IMR-90 (cell line): Measurements from ENCODE around the gene HUNK. TPM values are rescaled to one million over a fixed set of nuclear protein-coding genes. Genes with fewer than 3 reads are reported as not detected.

ENCODE experiments used
- ATAC-seq: fragments of 200-7000 bp; cut with Tn5 transposase; 2 replicates; pipeline ENCODE4 v1.9.1; 2020; ENCODE audit warnings: low read depth, mild to moderate bottlenecking, moderate library complexity
- BruUV-seq: library from RNA; stranded (reverse); fragments of 400-500 nt; replicated peaks from 2 replicates; lab custom pipeline; 2021; lab: Mats Ljungman, UMichigan
- CTCF ChIA-PET: fragments of 300-600 bp; formaldehyde crosslinking; extraction: SDS; loops from one replicate; lab custom pipeline; 2021; ENCODE audit warnings: antibody characterized with exemption; lab: Yijun Ruan, JAX
- POLR2A ChIA-PET: fragments of 300-600 bp; sonication (Branson Sonifier 250); formaldehyde crosslinking; loops from one replicate; lab custom pipeline; 2022; ENCODE audit warnings: antibody characterized with exemption; ENCODE audit not compliant: unreplicated experiment; lab: Charles Lee
- DNase-seq: peaks from one replicate; pipeline ENCODE4 v3.0.0; 2013
- H2AFZ ChIP-seq: replicated peaks from 2 replicates; pipeline ENCODE3; 2013; ENCODE audit warnings: low read length, mild to moderate bottlenecking; ENCODE audit not compliant: poor library complexity
- H2AK5ac ChIP-seq: 2 replicates; pipeline ENCODE4 v1.6.1; 2013; ENCODE audit warnings: low read depth, low read length, inconsistent platforms
- H2AK9ac ChIP-seq: replicated peaks from 2 replicates; pipeline ENCODE3; 2013; ENCODE audit warnings: mild to moderate bottlenecking, low read depth, low read length, moderate library complexity; ENCODE audit not compliant: poor library complexity
- H2BK120ac ChIP-seq: 2 replicates; pipeline ENCODE4 v1.6.1; 2013; ENCODE audit warnings: low read depth, low read length, inconsistent platforms
- H2BK15ac ChIP-seq: 3 replicates; pipeline ENCODE4 v1.6.1; 2013; ENCODE audit warnings: low read depth, low read length, inconsistent platforms
- H2BK20ac ChIP-seq: 2 replicates; pipeline ENCODE4 v1.6.1; 2013; ENCODE audit warnings: low read depth, mild to moderate bottlenecking, inconsistent platforms, low read length, moderate library complexity
- H2BK5ac ChIP-seq: 2 replicates; pipeline ENCODE4 v1.6.1; 2013; ENCODE audit warnings: mild to moderate bottlenecking, low read depth, low read length, inconsistent platforms; ENCODE audit not compliant: poor library complexity, severe bottlenecking
- H3K14ac ChIP-seq: replicated peaks from 2 replicates; pipeline ENCODE4 v1.6.1; 2013; ENCODE audit warnings: low read depth, low read length, inconsistent platforms
- H3K18ac ChIP-seq: 2 replicates; pipeline ENCODE4 v1.6.1; 2013; ENCODE audit warnings: low read depth, low read length, control low read depth
- H3K23ac ChIP-seq: 2 replicates; pipeline ENCODE4 v1.6.1; 2013; ENCODE audit warnings: low read depth, low read length, inconsistent platforms
- H3K27ac ChIP-seq: 2 replicates; pipeline ENCODE4 v1.5.1; 2013; ENCODE audit warnings: mild to moderate bottlenecking, control low read depth, low read length; ENCODE audit not compliant: insufficient read depth
- H3K27me3 ChIP-seq: 2 replicates; pipeline ENCODE4 v1.6.1; 2013; ENCODE audit warnings: low read length; ENCODE audit not compliant: control insufficient read depth, insufficient read depth
- H3K36me3 ChIP-seq: 2 replicates; pipeline ENCODE4 v1.6.1; 2013; ENCODE audit warnings: low read length, mixed read lengths; ENCODE audit not compliant: control insufficient read depth, insufficient read depth
- H3K4ac ChIP-seq: 2 replicates; pipeline ENCODE4 v1.6.1; 2013; ENCODE audit warnings: low read depth, low read length, inconsistent platforms
- H3K4me1 ChIP-seq: 2 replicates; pipeline ENCODE4 v1.6.1; 2013; ENCODE audit warnings: low read length, mixed read lengths; ENCODE audit not compliant: control insufficient read depth, insufficient read depth
- H3K4me2 ChIP-seq: 2 replicates; pipeline ENCODE4 v1.6.1; 2013; ENCODE audit warnings: low read depth, mild to moderate bottlenecking, control low read depth, low read length, moderate library complexity
- H3K4me3 ChIP-seq: 2 replicates; pipeline ENCODE4 v1.5.1; 2013; ENCODE audit warnings: low read depth, mild to moderate bottlenecking, control low read depth, low read length, moderate library complexity; ENCODE audit not compliant: insufficient read depth
- H3K56ac ChIP-seq: 2 replicates; pipeline ENCODE4 v1.6.1; 2013; ENCODE audit warnings: low read length, inconsistent platforms; ENCODE audit not compliant: insufficient read depth; ENCODE audit errors: extremely low read depth
- H3K79me1 ChIP-seq, 2 experiments: 2 replicates each; pipeline ENCODE4 v1.6.1; 2013; ENCODE audit warnings: low read length in 2 of 2, inconsistent platforms in 1 of 2, low read depth in 1 of 2
- H3K9ac ChIP-seq: 2 replicates; pipeline ENCODE4 v1.6.1; 2013; ENCODE audit warnings: low read depth, low read length, control low read depth
- H3K9me1 ChIP-seq: 2 replicates; pipeline ENCODE4 v1.6.1; 2013; ENCODE audit warnings: low read length, inconsistent platforms; ENCODE audit not compliant: insufficient read depth
- H3K9me3 ChIP-seq: 2 replicates; pipeline ENCODE4 v1.6.1; 2013; ENCODE audit warnings: low read length; ENCODE audit not compliant: control insufficient read depth, insufficient read depth
- H4K20me1 ChIP-seq: 2 replicates; pipeline ENCODE4 v1.6.1; 2013; ENCODE audit warnings: low read length, inconsistent platforms; ENCODE audit not compliant: insufficient read depth
- H4K5ac ChIP-seq: 2 replicates; pipeline ENCODE4 v1.6.1; 2013; ENCODE audit warnings: mild to moderate bottlenecking, low read depth, low read length, control low read depth
- H4K8ac ChIP-seq, 2 experiments: 2 replicates each; pipeline ENCODE4 v1.6.1; 2013; ENCODE audit warnings: low read depth in 2 of 2, low read length in 2 of 2, control low read depth in 1 of 2, inconsistent platforms in 1 of 2
- H4K91ac ChIP-seq: 2 replicates; pipeline ENCODE4 v1.6.1; 2013; ENCODE audit warnings: low read depth, low read length, inconsistent platforms; ENCODE audit not compliant: insufficient read depth
- CEBPB ChIP-seq: IDR thresholded peaks from 2 replicates; pipeline ENCODE4 v1.6.1; 2012; ENCODE audit warnings: low read depth, low read length, improper control_type of control experiment
- CHD1 ChIP-seq: IDR thresholded peaks from 2 replicates; pipeline ENCODE4 v1.6.1; 2012; ENCODE audit warnings: low read depth, low read length, improper control_type of control experiment
- FOS ChIP-seq: fragments of 150-350 bp; IDR thresholded peaks from 2 replicates; pipeline ENCODE4 v1.6.1; 2016; ENCODE audit warnings: low read depth, low read length
- MAFK ChIP-seq: IDR thresholded peaks from 2 replicates; pipeline ENCODE4 v1.6.1; 2012; ENCODE audit warnings: low read depth, low read length, improper control_type of control experiment
- MAZ ChIP-seq: IDR thresholded peaks from 2 replicates; pipeline ENCODE4 v1.6.1; 2012; ENCODE audit warnings: low read depth, mild to moderate bottlenecking, low read length, improper control_type of control experiment, moderate library complexity, borderline replicate concordance
- MXI1 ChIP-seq: IDR thresholded peaks from 2 replicates; pipeline ENCODE4 v1.6.1; 2012; ENCODE audit warnings: low read depth, mild to moderate bottlenecking, low read length, moderate library complexity, borderline replicate concordance
- NFE2L2 ChIP-seq: fragments of 150-350 bp; IDR thresholded peaks from 2 replicates; pipeline ENCODE4 v1.6.1; 2016; ENCODE audit warnings: low read depth, mild to moderate bottlenecking, low read length
- POLR2A ChIP-seq: IDR thresholded peaks from 2 replicates; pipeline ENCODE4 v1.6.1; 2012; ENCODE audit warnings: mild to moderate bottlenecking, low read depth, low read length
- RCOR1 ChIP-seq: IDR thresholded peaks from 2 replicates; pipeline ENCODE4 v1.6.1; 2012; ENCODE audit warnings: mild to moderate bottlenecking, low read length, improper control_type of control experiment; ENCODE audit not compliant: insufficient replicate concordance
- SMC3 ChIP-seq: fragments of 150-350 bp; IDR thresholded peaks from 2 replicates; pipeline ENCODE4 v1.6.1; 2016; ENCODE audit warnings: low read depth, mild to moderate bottlenecking, antibody characterized with exemption, low read length, moderate library complexity
- USF2 ChIP-seq: fragments of 150-350 bp; IDR thresholded peaks from 2 replicates; pipeline ENCODE4 v1.6.1; 2017; ENCODE audit warnings: mild to moderate bottlenecking, antibody characterized with exemption, low read length, low read depth
- WGBS, 2 experiments: methylation state at CpG; one replicate each; pipeline versions ENCODE4 v1.1.5 to v1.1.7; 2013; ENCODE audit warnings: missing lambda C conversion rate in 2 of 2; ENCODE audit not compliant: insufficient read length in 1 of 2; ENCODE audit errors: extremely low coverage in 2 of 2; 5-methylcytosine and 5-hydroxymethylcytosine counted together
- dilution Hi-C: fragments of 300-500 bp; cut with HindIII; formaldehyde crosslinking; loops from one replicate; pipeline ENCODE4 v1.14.3; 2018; ENCODE audit warnings: low sequenced_read_pairs; ENCODE audit not compliant: unreplicated experiment
- in situ Hi-C: fragments of 300-500 bp; cut with MboI; formaldehyde crosslinking; loops from 3 replicates; pipeline ENCODE4 v1.14.3; 2019; ENCODE audit warnings: low sequenced_read_pairs, inconsistent platforms, mixed read lengths
- intact Hi-C: fragments of 100-400 bp; cut with micrococcal nuclease; formaldehyde crosslinking; loops from 2 replicates; pipeline ENCODE4 v1.10.0; 2022
- polyA plus RNA-seq, 3 experiments: library from polyadenylated mRNA; depleted of rRNA; stranded (reverse); fragments of >200 nt; gene quantifications; 2 replicates each; pipeline ENCODE4 v1.2.3, GENCODE V29; 2012; ENCODE audit warnings: low replicate concordance in 1 of 3
- total RNA-seq: library from RNA; depleted of rRNA; stranded (reverse); fragments of >200 nt; gene quantifications from 2 replicates; pipeline ENCODE4 v1.2.3, GENCODE V29; 2012
- TF ChIP-seq, protein P1 (sequence below): fragments of 150-350 bp; IDR thresholded peaks from 2 replicates; pipeline ENCODE4 v1.6.1; 2016; ENCODE audit warnings: low read depth, mild to moderate bottlenecking, low read length, moderate library complexity, borderline replicate concordance

The HUNK gene
- total and polyA plus RNA-seq, 2 of the 4 experiments (the other 2 are of a cell fraction): 1.0 to 2.0 TPM

- Histone ChIP-seq H3K9ac (no peak overlapping the region), H3K4me1 (peaks cover 8% of the 10 kb centered on the region), H3K79me1 (peaks cover 3% of the 10 kb centered on the region in 2 experiments; a peak in 2 of 4 replicates), H3K4me2 (no peak overlapping the region), H3K36me3 (peaks cover 2% of the 10 kb centered on the region; the same call in 1 of the 2 replicates), H2AFZ (no peak overlapping the region), H3K27ac (no peak overlapping the region), H2AK5ac (no peak overlapping the region), H3K9me1 (peaks cover 10% of the 10 kb centered on the region), H2BK120ac (no peak overlapping the region), H3K4ac (no peak overlapping the region), H3K27me3 (no peaks in the 10 kb centered on the region), H2BK15ac (no peak overlapping the region), H2BK5ac (no peak overlapping the region), H3K18ac (no peak overlapping the region), H3K4me3 (no peak overlapping the region), H3K23ac (no peak overlapping the region), H2AK9ac (no peak overlapping the region), H3K14ac (no peak overlapping the region), H4K91ac (no peak overlapping the region), H2BK20ac (no peak overlapping the region; the same call in 1 of the 2 replicates), H3K9me3 (no peaks in the 10 kb centered on the region), H4K8ac (no peak overlapping the region), H4K20me1 (no peaks in the 10 kb centered on the region), H3K56ac (no peak overlapping the region), H4K5ac (no peak overlapping the region)
- DNase-seq (no peak), ATAC-seq (no peak)
- no TSS peak for BruUV-seq
- CTCF ChIA-PET: no interaction called here
- in situ Hi-C loops (no loop called here), dilution Hi-C loops (no loop called here), intact Hi-C loops (no loop called here)
- TF ChIP-seq SMC3 (no peak), CEBPB (no peak), MXI1 (no peak), POLR2A (no peak), RCOR1 (no peak), MAFK (no peak), USF2 (no peak), CHD1 (no peak), FOS (no peak), NFE2L2 (no peak), MAZ (no peak)
- TF ChIP-seq, protein P1, sequence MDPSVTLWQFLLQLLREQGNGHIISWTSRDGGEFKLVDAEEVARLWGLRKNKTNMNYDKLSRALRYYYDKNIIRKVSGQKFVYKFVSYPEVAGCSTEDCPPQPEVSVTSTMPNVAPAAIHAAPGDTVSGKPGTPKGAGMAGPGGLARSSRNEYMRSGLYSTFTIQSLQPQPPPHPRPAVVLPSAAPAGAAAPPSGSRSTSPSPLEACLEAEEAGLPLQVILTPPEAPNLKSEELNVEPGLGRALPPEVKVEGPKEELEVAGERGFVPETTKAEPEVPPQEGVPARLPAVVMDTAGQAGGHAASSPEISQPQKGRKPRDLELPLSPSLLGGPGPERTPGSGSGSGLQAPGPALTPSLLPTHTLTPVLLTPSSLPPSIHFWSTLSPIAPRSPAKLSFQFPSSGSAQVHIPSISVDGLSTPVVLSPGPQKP: no peak
- 88% methylated on average over 20 of the region's 23 CpGs; no CpG with 5 or more reads in 1 of the 2 experiments for WGBS, 2 experiments
- POLR2A ChIA-PET: no interaction called here
Measured at GRCh38 chr21:31931644-31932469, 59.0 kb downstream of the HUNK start.
